Coronary artery (tissue), 2 donors: Measurements from ENCODE around the gene DCHS1.

Source experiments
- DNase-seq: peaks from one replicate; pipeline ENCODE4 v3.0.0-alpha.2; 2017; ENCODE audit warnings: low spot score
- H3K27ac ChIP-seq, 2 donors: fragments of 200-600 bp; sonication (generic); one replicate each; pipeline ENCODE4 v1.5.1; 2016 to 2019
- H3K4me3 ChIP-seq: fragments of 200-600 bp; sonication (generic); 2 replicates; pipeline ENCODE4 v1.5.1; 2016; ENCODE audit warnings: mild to moderate bottlenecking, moderate library complexity
- CTCF ChIP-seq: fragments of 200-600 bp; sonication (generic); IDR thresholded peaks from one replicate; pipeline ENCODE4 v1.5.1; 2019; ENCODE audit warnings: antibody characterized with exemption

Gene DCHS1

GRCh38 chr11:6636480-6636879 lies 19.1 kb downstream of the DCHS1 start:
- Histone ChIP-seq H3K27ac (no peak overlapping the region), H3K4me3 (no peak overlapping the region)
- DNase-seq, result no peak
- no peak for TF ChIP-seq CTCF

- TF ChIP-seq CTCF, result no peak
- DNase-seq, result no peak
- Histone ChIP-seq H3K4me3 (no peak overlapping the region), H3K27ac (peak overlapping the region; percentile 12 to 62)
These were observed 20.3 kb downstream of the DCHS1 start for GRCh38 chr11:6635082-6635932.

GRCh38 chr11:6634534-6634933 lies 21.1 kb downstream of the DCHS1 start:
- no peak overlapping the region for H3K4me3 ChIP-seq
- H3K27ac ChIP-seq, result peak overlapping the region in 1 of 2 donors; percentile 62
- TF ChIP-seq CTCF, result no peak
- DNase-seq, result no peak

- TF ChIP-seq CTCF, result no peak
- Histone ChIP-seq H3K27ac (peak overlapping the region in 1 of 2 donors; percentile 10), H3K4me3 (no peak overlapping the region)
- no peak for DNase-seq
These were observed 21.9 kb downstream of the DCHS1 start for GRCh38 chr11:6633422-6634408.

GRCh38 chr11:6632116-6633073 lies 23.2 kb downstream of the DCHS1 start:
- no peak overlapping the region for H3K27ac ChIP-seq
- no peak overlapping the region for H3K4me3 ChIP-seq
- TF ChIP-seq CTCF, result no peak
- no peak for DNase-seq

GRCh38 chr11:6631361-6631890 lies 24.2 kb downstream of the DCHS1 start:
- DNase-seq, result no peak
- TF ChIP-seq CTCF, result no peak
- H3K4me3 ChIP-seq, result no peak overlapping the region
- H3K27ac ChIP-seq, result no peak overlapping the region
